RWPE2 (cell line): ENCODE data around the gene COLEC11.

Source experiments
- ATAC-seq: fragments of 200-7000 bp; cut with Tn5 transposase; 3 replicates; pipeline ENCODE4 v1.9.1; 2021; ENCODE audit warnings: low read depth
- DNase-seq: peaks from one replicate; pipeline ENCODE4 v3.0.0-alpha.2; 2020; ENCODE audit warnings: low spot score
- H3K27ac ChIP-seq: fragments of 450-650 bp; 2 replicates; pipeline ENCODE4 v1.5.1; 2017; ENCODE audit warnings: mild to moderate bottlenecking; ENCODE audit not compliant: poor library complexity, severe bottlenecking
- H3K27me3 ChIP-seq: fragments of 250-450 bp; sonication (Bioruptor Pico); 2 replicates; pipeline ENCODE4 v1.5.1; 2021; ENCODE audit warnings: mild to moderate bottlenecking, moderate library complexity; ENCODE audit not compliant: insufficient read depth, poor library complexity, severe bottlenecking
- H3K36me3 ChIP-seq: fragments of 250-450 bp; sonication (Bioruptor Pico); 2 replicates; pipeline ENCODE4 v1.5.1; 2020; ENCODE audit warnings: low read depth, mild to moderate bottlenecking, moderate library complexity
- H3K4me1 ChIP-seq: fragments of 250-450 bp; sonication (Bioruptor Pico); 2 replicates; pipeline ENCODE4 v1.5.1; 2021; ENCODE audit warnings: mild to moderate bottlenecking, moderate library complexity; ENCODE audit not compliant: insufficient read depth, poor library complexity, severe bottlenecking
- H3K4me3 ChIP-seq: fragments of 250-450 bp; sonication (Bioruptor Pico); 2 replicates; pipeline ENCODE4 v1.5.1; 2021; ENCODE audit warnings: mild to moderate bottlenecking, moderate library complexity; ENCODE audit not compliant: severe bottlenecking
- H3K9me3 ChIP-seq: fragments of 250-450 bp; sonication (Bioruptor Pico); 2 replicates; pipeline ENCODE4 v1.5.1; 2021; ENCODE audit warnings: mild to moderate bottlenecking, moderate library complexity; ENCODE audit not compliant: severe bottlenecking
- TF ChIP-seq, protein P1 (sequence below): fragments of 450-650 bp; IDR thresholded peaks from one replicate; pipeline ENCODE4 v1.5.1; 2017; ENCODE audit warnings: mild to moderate bottlenecking, moderate library complexity; ENCODE audit not compliant: poor library complexity, severe bottlenecking

The COLEC11 gene

DNA sequence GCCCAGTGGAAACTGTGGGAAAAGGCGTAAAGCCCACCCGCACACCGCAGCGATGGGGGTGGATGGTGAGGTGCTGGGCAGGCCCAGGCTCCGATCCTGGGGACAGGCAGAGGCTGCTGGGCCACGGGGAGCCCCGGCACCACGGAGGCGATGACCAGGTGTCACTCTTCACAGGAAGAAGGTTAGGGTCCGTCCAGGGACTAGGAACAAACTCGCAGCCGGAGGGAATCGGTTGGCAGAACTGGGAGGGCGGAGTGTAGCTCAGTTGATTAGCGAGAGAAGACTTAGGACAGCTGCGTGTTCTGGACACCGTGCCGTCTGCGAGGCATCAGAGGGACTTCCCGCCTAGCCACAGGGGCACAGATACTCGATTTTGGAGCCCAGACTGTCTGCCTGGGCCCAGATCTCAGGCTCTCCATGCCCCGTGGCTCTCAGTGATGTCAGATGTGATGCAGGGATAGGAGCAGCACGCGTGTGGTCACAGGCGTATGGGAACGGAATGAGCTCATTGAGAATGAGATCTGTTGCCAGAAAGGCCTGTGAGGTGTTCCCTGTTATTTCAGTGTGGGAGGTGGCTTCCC lies 47.0 kb downstream of the COLEC11 start:
- no peaks in the 10 kb centered on the region for H3K27me3 ChIP-seq
- peak; percentile 50 for DNase-seq
- H3K27ac ChIP-seq, result no peak overlapping the region
- TF ChIP-seq, protein P1, sequence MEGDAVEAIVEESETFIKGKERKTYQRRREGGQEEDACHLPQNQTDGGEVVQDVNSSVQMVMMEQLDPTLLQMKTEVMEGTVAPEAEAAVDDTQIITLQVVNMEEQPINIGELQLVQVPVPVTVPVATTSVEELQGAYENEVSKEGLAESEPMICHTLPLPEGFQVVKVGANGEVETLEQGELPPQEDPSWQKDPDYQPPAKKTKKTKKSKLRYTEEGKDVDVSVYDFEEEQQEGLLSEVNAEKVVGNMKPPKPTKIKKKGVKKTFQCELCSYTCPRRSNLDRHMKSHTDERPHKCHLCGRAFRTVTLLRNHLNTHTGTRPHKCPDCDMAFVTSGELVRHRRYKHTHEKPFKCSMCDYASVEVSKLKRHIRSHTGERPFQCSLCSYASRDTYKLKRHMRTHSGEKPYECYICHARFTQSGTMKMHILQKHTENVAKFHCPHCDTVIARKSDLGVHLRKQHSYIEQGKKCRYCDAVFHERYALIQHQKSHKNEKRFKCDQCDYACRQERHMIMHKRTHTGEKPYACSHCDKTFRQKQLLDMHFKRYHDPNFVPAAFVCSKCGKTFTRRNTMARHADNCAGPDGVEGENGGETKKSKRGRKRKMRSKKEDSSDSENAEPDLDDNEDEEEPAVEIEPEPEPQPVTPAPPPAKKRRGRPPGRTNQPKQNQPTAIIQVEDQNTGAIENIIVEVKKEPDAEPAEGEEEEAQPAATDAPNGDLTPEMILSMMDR, result no peak
- H3K9me3 ChIP-seq, result no peaks in the 10 kb centered on the region
- no peaks in the 10 kb centered on the region for H3K36me3 ChIP-seq
- no peak for ATAC-seq
- no peak overlapping the region for H3K4me3 ChIP-seq
- H3K4me1 ChIP-seq, result no peaks in the 10 kb centered on the region

DNA sequence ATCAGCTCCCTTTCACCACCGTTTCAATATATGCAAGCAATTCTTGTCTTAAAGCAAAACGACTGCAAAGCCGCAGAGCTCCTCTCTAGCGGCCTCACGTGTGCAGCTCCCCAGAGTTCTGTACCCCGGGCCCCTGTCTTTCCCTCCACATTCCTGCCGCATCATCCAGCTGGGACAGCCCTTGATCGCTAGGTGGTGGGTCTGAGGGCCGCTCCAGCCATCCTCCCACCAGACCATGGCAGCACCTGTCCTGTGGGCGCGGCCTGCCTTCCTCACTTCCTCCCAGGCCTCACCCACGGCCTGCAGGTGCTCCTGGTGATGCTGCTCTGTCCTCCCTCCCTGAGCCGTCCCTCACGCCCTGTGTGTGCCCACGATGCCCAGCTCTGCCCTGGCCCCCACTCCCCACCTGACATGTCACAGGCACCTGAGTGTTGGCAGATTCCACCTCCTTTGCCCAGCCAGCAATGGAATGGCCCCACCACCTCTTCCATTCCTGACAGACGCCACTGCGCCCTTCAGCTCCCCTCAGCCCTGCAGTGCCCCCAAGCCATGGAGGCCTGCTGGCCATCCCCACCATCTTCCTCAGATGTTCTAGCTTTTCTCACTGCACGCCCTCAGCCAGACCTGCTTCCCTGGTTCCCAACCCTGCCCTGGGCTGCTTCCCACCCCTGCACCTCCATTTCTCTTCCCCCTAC lies 47.8 kb downstream of the COLEC11 start:
- no peak for ATAC-seq
- TF ChIP-seq, protein P1, result no peak

GRCh38 chr2:3643371-3644245 lies 48.7 kb downstream of the COLEC11 start:
- Histone ChIP-seq H3K9me3 (no peaks in the 10 kb centered on the region), H3K36me3 (no peaks in the 10 kb centered on the region), H3K27me3 (no peaks in the 10 kb centered on the region), H3K4me1 (no peaks in the 10 kb centered on the region), H3K27ac (no peak overlapping the region), H3K4me3 (no peak overlapping the region)
- ATAC-seq, result no peak
- DNase-seq, result peak; percentile 53
- TF ChIP-seq, protein P1, result no peak

More for the DNA sequence above, 47.8 kb downstream of the COLEC11 start:
- Histone ChIP-seq H3K27me3 (no peaks in the 10 kb centered on the region), H3K27ac (no peak overlapping the region), H3K4me1 (no peaks in the 10 kb centered on the region), H3K9me3 (no peaks in the 10 kb centered on the region), H3K4me3 (no peak overlapping the region), H3K36me3 (no peaks in the 10 kb centered on the region)
- DNase-seq, result peak; percentile 29

DNA sequence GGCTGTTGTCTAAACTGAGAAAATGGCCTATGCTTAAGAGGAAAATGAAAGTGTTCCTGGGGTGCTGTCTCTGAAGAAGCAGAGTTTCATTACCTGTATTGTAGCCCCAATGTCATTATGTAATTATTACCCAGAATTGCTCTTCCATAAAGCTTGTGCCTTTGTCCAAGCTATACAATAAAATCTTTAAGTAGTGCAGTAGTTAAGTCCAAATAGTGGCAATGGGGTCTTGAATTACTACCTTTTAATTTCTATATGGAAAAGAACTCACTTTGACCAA lies 49.3 kb downstream of the COLEC11 start:
- no peaks in the 10 kb centered on the region for H3K36me3 ChIP-seq
- ATAC-seq, result no peak
- H3K4me3 ChIP-seq, result no peak overlapping the region
- DNase-seq, result no peak
- TF ChIP-seq, protein P1, result no peak
- H3K27ac ChIP-seq, result no peak overlapping the region
- H3K4me1 ChIP-seq, result no peaks in the 10 kb centered on the region
- no peaks in the 10 kb centered on the region for H3K9me3 ChIP-seq
- H3K27me3 ChIP-seq, result no peaks in the 10 kb centered on the region
